Measurements from ENCODE around the gene OR52B2. TPM values are rescaled to one million over a fixed set of nuclear protein-coding genes. Genes with fewer than 3 reads are reported as not detected.

OR52B2 gene
- total RNA-seq = not detected in 2 replicates

DNA sequence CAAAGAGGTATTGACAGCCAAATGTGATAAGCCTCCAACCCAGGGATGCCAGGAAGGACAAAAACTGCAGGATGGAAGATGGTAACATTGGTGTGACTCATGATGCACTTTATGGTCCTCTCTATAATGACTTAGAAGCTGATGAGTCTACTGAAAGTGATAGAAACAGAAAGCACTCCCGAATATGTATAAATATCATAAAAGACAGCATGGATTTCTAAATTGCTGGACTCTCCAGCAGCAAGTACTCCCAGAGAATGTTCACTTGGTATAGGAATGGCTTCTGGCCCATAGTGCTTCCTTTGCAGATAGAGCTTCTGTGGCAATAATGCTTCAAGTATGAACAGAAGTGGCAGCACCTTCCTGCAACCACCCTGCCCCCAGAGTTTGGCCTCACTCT lies at the start of gene OR52B2:
Gene OR52B2, minus strand, starts transcription at position 101 of the 400 bp plus-strand sequence. Its CDS starts 0 bp downstream, at position 101.
- intact Hi-C loops (cut with micrococcal nuclease) = no loop called here
- no peak for ATAC-seq (ENCODE audit: low read depth)
- TF ChIP-seq, protein P1, sequence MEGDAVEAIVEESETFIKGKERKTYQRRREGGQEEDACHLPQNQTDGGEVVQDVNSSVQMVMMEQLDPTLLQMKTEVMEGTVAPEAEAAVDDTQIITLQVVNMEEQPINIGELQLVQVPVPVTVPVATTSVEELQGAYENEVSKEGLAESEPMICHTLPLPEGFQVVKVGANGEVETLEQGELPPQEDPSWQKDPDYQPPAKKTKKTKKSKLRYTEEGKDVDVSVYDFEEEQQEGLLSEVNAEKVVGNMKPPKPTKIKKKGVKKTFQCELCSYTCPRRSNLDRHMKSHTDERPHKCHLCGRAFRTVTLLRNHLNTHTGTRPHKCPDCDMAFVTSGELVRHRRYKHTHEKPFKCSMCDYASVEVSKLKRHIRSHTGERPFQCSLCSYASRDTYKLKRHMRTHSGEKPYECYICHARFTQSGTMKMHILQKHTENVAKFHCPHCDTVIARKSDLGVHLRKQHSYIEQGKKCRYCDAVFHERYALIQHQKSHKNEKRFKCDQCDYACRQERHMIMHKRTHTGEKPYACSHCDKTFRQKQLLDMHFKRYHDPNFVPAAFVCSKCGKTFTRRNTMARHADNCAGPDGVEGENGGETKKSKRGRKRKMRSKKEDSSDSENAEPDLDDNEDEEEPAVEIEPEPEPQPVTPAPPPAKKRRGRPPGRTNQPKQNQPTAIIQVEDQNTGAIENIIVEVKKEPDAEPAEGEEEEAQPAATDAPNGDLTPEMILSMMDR (IDR thresholded peaks at IDR 0.05) = no peak
- Mint-ChIP-seq H3K4me3 (no peak within 1 kb of the TSS), H3K27me3 (peaks cover 14% of the 10 kb centered on the region), H3K27ac (no peak within 1 kb of the TSS), H3K36me3 (ENCODE audit: low read depth) (no peaks in the 10 kb centered on the region), H3K9me3 (peaks cover 6% of the 10 kb centered on the region), H3K4me1 (no peaks in the 10 kb centered on the region)
- DNase-seq = no peak
- ChIA-PET CTCF (no interaction called here), POLR2A (no interaction called here)

DNA sequence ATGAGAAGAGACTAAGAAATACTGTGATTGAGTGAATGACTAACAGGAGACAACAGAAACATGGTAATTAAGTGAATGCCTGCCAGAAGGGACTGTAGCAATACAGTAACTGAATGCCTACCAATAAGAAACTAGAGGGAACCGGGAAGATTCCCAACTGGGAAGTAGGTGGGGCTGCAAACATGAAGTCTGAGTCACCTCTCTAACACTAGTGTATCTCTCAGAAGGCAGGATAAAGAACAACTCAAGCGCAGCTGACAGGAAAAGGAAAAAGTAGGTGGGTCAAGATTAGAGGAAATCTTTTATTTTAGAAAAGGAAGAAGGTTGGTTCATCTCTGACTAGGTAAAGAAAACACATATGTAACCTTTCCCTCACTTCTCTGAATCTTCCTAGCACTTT lies 49.2 kb upstream of the OR52B2 start:
- Mint-ChIP-seq H3K4me1 (peaks cover 6% of the 10 kb centered on the region), H3K4me3 (no peak overlapping the region), H3K9me3 (no peaks in the 10 kb centered on the region), H3K36me3 (ENCODE audit: low read depth) (peaks cover 86% of the 10 kb centered on the region), H3K27me3 (no peaks in the 10 kb centered on the region), H3K27ac (no peak overlapping the region)
- DNase-seq (no peak), ATAC-seq (ENCODE audit: low read depth) (no peak)
- intact Hi-C loops (cut with micrococcal nuclease) = no loop called here
- ChIA-PET POLR2A (no interaction called here), CTCF (no interaction called here)
- TF ChIP-seq, protein P1 (IDR thresholded peaks at IDR 0.05) = no peak

DNA sequence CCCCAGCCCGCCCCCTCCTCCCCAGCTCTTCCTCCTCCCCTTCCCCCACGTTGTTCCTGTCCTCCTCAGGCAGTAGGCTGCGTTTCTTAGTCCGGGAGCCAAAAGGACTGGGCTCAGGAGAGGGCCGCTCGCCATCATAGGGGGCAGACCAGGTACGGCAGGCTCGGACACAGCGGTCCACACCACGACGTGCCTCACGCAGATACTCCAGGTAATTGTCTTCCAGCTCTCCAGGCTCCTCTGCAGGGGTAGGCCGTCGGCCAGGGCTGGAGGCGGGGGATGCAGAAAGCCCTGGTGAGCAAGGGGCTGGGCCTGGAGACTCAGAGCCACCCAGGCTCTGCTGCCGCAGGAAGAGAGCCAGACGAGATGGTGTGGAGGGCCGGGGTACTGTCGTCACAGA lies 47.6 kb upstream of the OR52B2 start:
- TF ChIP-seq, protein P1 (IDR thresholded peaks at IDR 0.05) = no peak
- no peak for DNase-seq
- H3K4me3 Mint-ChIP-seq = no peak overlapping the region
- peaks cover 73% of the 10 kb centered on the region for H3K36me3 Mint-ChIP-seq (ENCODE audit: low read depth)
- CTCF ChIA-PET = no interaction called here
- ATAC-seq (ENCODE audit: low read depth) = no peak
- no peaks in the 10 kb centered on the region for H3K27me3 Mint-ChIP-seq
- H3K27ac Mint-ChIP-seq = no peak overlapping the region
- intact Hi-C loops (cut with micrococcal nuclease) = no loop called here
- POLR2A ChIA-PET = no interaction called here
- H3K9me3 Mint-ChIP-seq = no peaks in the 10 kb centered on the region
- peaks cover 6% of the 10 kb centered on the region for H3K4me1 Mint-ChIP-seq

DNA sequence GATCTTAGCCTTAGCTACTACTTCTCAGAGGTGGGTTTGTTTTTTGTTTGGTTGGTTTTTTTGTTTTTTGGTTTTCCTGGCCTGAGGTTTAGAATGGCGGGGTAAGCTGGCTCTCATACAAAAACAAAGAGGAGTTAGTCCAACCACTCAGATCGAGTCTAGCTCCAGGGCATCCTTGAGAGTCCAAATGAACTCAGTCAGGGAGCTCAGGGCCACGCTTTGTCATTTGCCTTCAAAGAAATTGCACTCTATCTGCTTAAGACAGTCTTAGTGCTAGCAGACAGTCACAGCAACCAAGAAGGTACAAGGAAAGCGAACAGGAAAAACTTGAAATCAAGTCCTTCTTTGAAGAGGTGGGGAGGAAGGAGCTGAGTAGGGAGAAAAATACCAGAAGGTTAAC lies 46.4 kb upstream of the OR52B2 start:
- ATAC-seq (ENCODE audit: low read depth) (no peak), DNase-seq (no peak)
- peaks cover 3% of the 10 kb centered on the region for H3K4me1 Mint-ChIP-seq
- peaks cover 61% of the 10 kb centered on the region for H3K36me3 Mint-ChIP-seq (ENCODE audit: low read depth)
- H3K4me3 Mint-ChIP-seq = no peak overlapping the region
- H3K27me3 Mint-ChIP-seq = no peaks in the 10 kb centered on the region
- H3K27ac Mint-ChIP-seq = no peak overlapping the region
- ChIA-PET POLR2A (no interaction called here), CTCF (no interaction called here)
- TF ChIP-seq, protein P1 (IDR thresholded peaks at IDR 0.05) = no peak
- no peaks in the 10 kb centered on the region for H3K9me3 Mint-ChIP-seq
- intact Hi-C loops (cut with micrococcal nuclease) = no loop called here

DNA sequence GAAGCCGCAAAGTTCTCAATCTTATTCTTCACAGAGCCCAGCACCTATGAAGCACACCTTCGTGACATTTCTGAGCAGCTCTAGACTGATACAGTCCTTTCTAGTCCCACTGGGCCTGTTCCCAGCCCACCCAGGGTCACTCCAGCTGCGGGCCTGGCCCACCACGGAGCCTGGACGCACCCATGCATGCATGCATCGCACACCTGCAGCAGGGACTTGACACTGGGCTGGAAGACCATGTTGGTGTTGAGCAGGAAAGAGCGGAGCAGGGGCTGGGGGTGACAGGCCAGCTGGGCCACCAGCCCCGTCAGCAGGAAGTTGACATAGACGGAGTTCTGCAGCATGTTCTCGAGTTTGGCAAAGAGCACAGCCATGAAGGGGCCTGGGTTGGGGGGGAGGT lies 44.4 kb upstream of the OR52B2 start:
- TF ChIP-seq, protein P1 (IDR thresholded peaks at IDR 0.05) = no peak
- Mint-ChIP-seq H3K4me1 (peaks cover under 1% of the 10 kb centered on the region), H3K4me3 (no peak overlapping the region), H3K9me3 (no peaks in the 10 kb centered on the region), H3K27ac (no peak overlapping the region), H3K27me3 (no peaks in the 10 kb centered on the region), H3K36me3 (ENCODE audit: low read depth) (peaks cover 54% of the 10 kb centered on the region)
- intact Hi-C loops (cut with micrococcal nuclease) = no loop called here
- ATAC-seq (ENCODE audit: low read depth) (no peak), DNase-seq (no peak)
- ChIA-PET CTCF (no interaction called here), POLR2A (no interaction called here)

Measured in activated B cell treated with CpG ODN at 0.5 μM for 24 hours (primary cell).